Duodenal mucosa (tissue), 2 donors: ENCODE results near the gene TTF2.

ENCODE experiments used
- H3K27ac ChIP-seq: one replicate; pipeline ENCODE4 v1.7.0; 2013; ENCODE audit warnings: low read depth, low read length
- H3K27me3 ChIP-seq, 2 donors: one replicate each; pipeline ENCODE4 v1.7.0; 2013; ENCODE audit warnings: low read length in 2 of 2, control low read depth in 1 of 2; ENCODE audit not compliant: insufficient read depth in 2 of 2, control insufficient read depth in 1 of 2
- H3K36me3 ChIP-seq, 2 donors: one replicate each; pipeline ENCODE4 v1.7.0; 2013; ENCODE audit warnings: low read length in 2 of 2, control low read depth in 1 of 2; ENCODE audit not compliant: insufficient read depth in 2 of 2, control insufficient read depth in 1 of 2
- H3K4me1 ChIP-seq, 2 donors: one replicate each; pipeline ENCODE4 v1.7.0; 2013; ENCODE audit warnings: low read length in 2 of 2, control low read depth in 1 of 2; ENCODE audit not compliant: insufficient read depth in 2 of 2, control insufficient read depth in 1 of 2
- H3K4me3 ChIP-seq, 2 donors: one replicate each; pipeline ENCODE4 v1.7.0; 2013; ENCODE audit warnings: low read length in 2 of 2, low read depth in 1 of 2
- H3K9ac ChIP-seq, 2 donors: one replicate each; pipeline ENCODE4 v1.7.0; 2013; ENCODE audit warnings: low read length in 2 of 2, low read depth in 1 of 2
- H3K9me3 ChIP-seq, 2 donors: one replicate each; pipeline ENCODE4 v1.7.0; 2013; ENCODE audit warnings: low read length in 2 of 2, control low read depth in 1 of 2; ENCODE audit not compliant: control insufficient read depth in 1 of 2

The TTF2 gene

GRCh38 chr1:117061986-117062415, 1.9 kb downstream of the TTF2 start:
- Histone ChIP-seq H3K4me1 (peaks cover 12 to 13% of the 10 kb centered on the region in 2 donors), H3K27ac (no peak overlapping the region), H3K9me3 (no peaks in the 10 kb centered on the region), H3K4me3 (no peak overlapping the region), H3K27me3 (no peaks in the 10 kb centered on the region), H3K36me3 (peaks cover 0 to 4% of the 10 kb centered on the region in 2 donors), H3K9ac (no peak overlapping the region)

- H3K27me3 ChIP-seq, result no peaks in the 10 kb centered on the region
- peaks cover 0 to 8% of the 10 kb centered on the region in 2 donors for H3K36me3 ChIP-seq
- no peak overlapping the region for H3K27ac ChIP-seq
- no peak overlapping the region for H3K9ac ChIP-seq
- peaks cover under 1 to 1% of the 10 kb centered on the region in 2 donors for H3K4me1 ChIP-seq
- H3K4me3 ChIP-seq, result no peak overlapping the region
- H3K9me3 ChIP-seq, result no peaks in the 10 kb centered on the region
Measured at GRCh38 chr1:117066367-117066766, 6.2 kb downstream of the TTF2 start.

GRCh38 chr1:117067533-117068370, 7.6 kb downstream of the TTF2 start:
- no peak overlapping the region for H3K27ac ChIP-seq
- H3K27me3 ChIP-seq, result no peaks in the 10 kb centered on the region
- no peak overlapping the region for H3K9ac ChIP-seq
- H3K9me3 ChIP-seq, result no peaks in the 10 kb centered on the region
- H3K4me1 ChIP-seq, result no peaks in the 10 kb centered on the region
- no peak overlapping the region for H3K4me3 ChIP-seq
- peaks cover 0 to 8% of the 10 kb centered on the region in 2 donors for H3K36me3 ChIP-seq

- H3K9ac ChIP-seq, result no peak overlapping the region
- no peaks in the 10 kb centered on the region for H3K4me1 ChIP-seq
- peaks cover 0 to 11% of the 10 kb centered on the region in 2 donors for H3K36me3 ChIP-seq
- H3K27me3 ChIP-seq, result no peaks in the 10 kb centered on the region
- no peak overlapping the region for H3K27ac ChIP-seq
- H3K4me3 ChIP-seq, result no peak overlapping the region
- no peaks in the 10 kb centered on the region for H3K9me3 ChIP-seq
Measured at GRCh38 chr1:117068580-117068979, 8.5 kb downstream of the TTF2 start.

GRCh38 chr1:117069220-117069844, 9.2 kb downstream of the TTF2 start:
- Histone ChIP-seq H3K9me3 (no peaks in the 10 kb centered on the region), H3K27me3 (no peaks in the 10 kb centered on the region), H3K4me1 (no peaks in the 10 kb centered on the region), H3K4me3 (no peak overlapping the region), H3K9ac (no peak overlapping the region), H3K27ac (no peak overlapping the region), H3K36me3 (peaks cover 0 to 13% of the 10 kb centered on the region in 2 donors)

GRCh38 chr1:117070124-117070523, 10.0 kb downstream of the TTF2 start:
- H3K9me3 ChIP-seq, result no peaks in the 10 kb centered on the region
- H3K36me3 ChIP-seq, result peaks cover 0 to 19% of the 10 kb centered on the region in 2 donors
- no peak overlapping the region for H3K9ac ChIP-seq
- no peak overlapping the region for H3K27ac ChIP-seq
- no peaks in the 10 kb centered on the region for H3K4me1 ChIP-seq
- H3K4me3 ChIP-seq, result no peak overlapping the region
- H3K27me3 ChIP-seq, result no peaks in the 10 kb centered on the region

GRCh38 chr1:117076648-117077047, 16.5 kb downstream of the TTF2 start:
- Histone ChIP-seq H3K9me3 (no peaks in the 10 kb centered on the region), H3K27ac (no peak overlapping the region), H3K27me3 (no peaks in the 10 kb centered on the region), H3K9ac (no peak overlapping the region), H3K4me3 (no peak overlapping the region), H3K36me3 (peaks cover 25 to 70% of the 10 kb centered on the region in 2 donors), H3K4me1 (no peaks in the 10 kb centered on the region)

- Histone ChIP-seq H3K27ac (no peak overlapping the region), H3K36me3 (peaks cover 28 to 76% of the 10 kb centered on the region in 2 donors), H3K9me3 (no peaks in the 10 kb centered on the region), H3K4me3 (no peak overlapping the region), H3K4me1 (no peaks in the 10 kb centered on the region), H3K9ac (no peak overlapping the region), H3K27me3 (no peaks in the 10 kb centered on the region)
Measured at GRCh38 chr1:117077267-117077666, 17.1 kb downstream of the TTF2 start.

- H3K27me3 ChIP-seq, result no peaks in the 10 kb centered on the region
- no peak overlapping the region for H3K9ac ChIP-seq
- no peak overlapping the region for H3K27ac ChIP-seq
- no peak overlapping the region for H3K4me3 ChIP-seq
- no peaks in the 10 kb centered on the region for H3K9me3 ChIP-seq
- H3K36me3 ChIP-seq, result peaks cover 35 to 82% of the 10 kb centered on the region in 2 donors
- no peaks in the 10 kb centered on the region for H3K4me1 ChIP-seq
Measured at GRCh38 chr1:117079737-117080136, 19.6 kb downstream of the TTF2 start.

- no peaks in the 10 kb centered on the region for H3K9me3 ChIP-seq
- no peak overlapping the region for H3K27ac ChIP-seq
- no peaks in the 10 kb centered on the region for H3K27me3 ChIP-seq
- no peaks in the 10 kb centered on the region for H3K4me1 ChIP-seq
- no peak overlapping the region for H3K9ac ChIP-seq
- no peak overlapping the region for H3K4me3 ChIP-seq
- H3K36me3 ChIP-seq, result peaks cover 12 to 58% of the 10 kb centered on the region in 2 donors
Measured at GRCh38 chr1:117084231-117084630, 24.1 kb downstream of the TTF2 start.
